Hepatocyte (in vitro differentiated cells): ENCODE measurements around the gene SYNGR3.

Experiments used
- EZH2phosphoT487 ChIP-seq: fragments of 200-600 bp; sonication (generic); IDR thresholded peaks from one replicate; pipeline ENCODE4 v1.6.1; 2018; ENCODE audit warnings: antibody characterized with exemption, mild to moderate bottlenecking, low read depth, moderate library complexity; ENCODE audit not compliant: unreplicated experiment, severe bottlenecking
- TF ChIP-seq, protein P1 (sequence below): fragments of 200-600 bp; sonication (generic); IDR thresholded peaks from 2 replicates; pipeline ENCODE4 v1.5.1; 2016; ENCODE audit warnings: antibody characterized with exemption, mild to moderate bottlenecking; ENCODE audit not compliant: poor library complexity

DNA sequence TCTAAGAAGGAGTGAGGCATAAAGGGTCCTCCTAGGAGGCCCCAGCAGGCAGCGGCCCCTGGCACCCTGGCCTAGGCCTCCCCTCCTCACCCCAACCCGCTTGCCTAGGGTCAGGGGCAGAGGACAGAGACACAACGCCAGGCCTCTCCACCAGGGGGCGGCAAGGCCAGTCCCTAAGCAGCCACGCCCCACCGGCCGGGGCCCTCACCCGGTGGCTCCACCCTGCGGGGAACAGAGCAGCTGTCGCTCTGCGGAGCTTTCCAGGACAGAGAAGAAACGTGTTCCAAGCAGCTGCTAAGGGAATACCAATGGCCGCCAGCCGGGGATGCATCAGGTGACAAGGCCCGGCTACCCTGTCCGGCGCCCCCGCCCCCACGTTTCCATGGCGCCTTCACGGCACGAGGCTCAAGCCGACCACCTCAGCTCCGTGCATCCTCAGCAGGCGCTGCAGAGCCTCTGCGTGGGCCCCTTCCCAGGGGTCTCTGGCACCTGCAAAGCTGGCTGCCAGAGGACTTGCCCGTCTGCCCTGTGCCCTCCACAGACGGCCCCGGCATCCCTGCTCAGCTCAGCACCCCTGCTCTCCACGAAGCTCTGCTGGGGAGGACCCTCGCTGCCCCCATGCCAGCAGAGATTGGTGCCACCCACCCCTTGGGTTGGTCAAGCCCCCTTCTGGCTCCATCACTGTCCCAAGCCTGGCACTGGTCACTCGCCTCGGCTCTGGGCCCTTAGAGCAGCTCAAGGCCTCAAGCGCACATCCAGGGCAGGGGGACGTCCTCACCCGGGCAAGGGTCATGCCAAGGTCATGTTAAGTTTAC lies 14.3 kb downstream of the SYNGR3 start:
- TF ChIP-seq EZH2phosphoT487: no peak
- TF ChIP-seq, protein P1, sequence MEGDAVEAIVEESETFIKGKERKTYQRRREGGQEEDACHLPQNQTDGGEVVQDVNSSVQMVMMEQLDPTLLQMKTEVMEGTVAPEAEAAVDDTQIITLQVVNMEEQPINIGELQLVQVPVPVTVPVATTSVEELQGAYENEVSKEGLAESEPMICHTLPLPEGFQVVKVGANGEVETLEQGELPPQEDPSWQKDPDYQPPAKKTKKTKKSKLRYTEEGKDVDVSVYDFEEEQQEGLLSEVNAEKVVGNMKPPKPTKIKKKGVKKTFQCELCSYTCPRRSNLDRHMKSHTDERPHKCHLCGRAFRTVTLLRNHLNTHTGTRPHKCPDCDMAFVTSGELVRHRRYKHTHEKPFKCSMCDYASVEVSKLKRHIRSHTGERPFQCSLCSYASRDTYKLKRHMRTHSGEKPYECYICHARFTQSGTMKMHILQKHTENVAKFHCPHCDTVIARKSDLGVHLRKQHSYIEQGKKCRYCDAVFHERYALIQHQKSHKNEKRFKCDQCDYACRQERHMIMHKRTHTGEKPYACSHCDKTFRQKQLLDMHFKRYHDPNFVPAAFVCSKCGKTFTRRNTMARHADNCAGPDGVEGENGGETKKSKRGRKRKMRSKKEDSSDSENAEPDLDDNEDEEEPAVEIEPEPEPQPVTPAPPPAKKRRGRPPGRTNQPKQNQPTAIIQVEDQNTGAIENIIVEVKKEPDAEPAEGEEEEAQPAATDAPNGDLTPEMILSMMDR: peak; percentile 91
